HG02885 (cell line): Measurements from ENCODE around the gene CERKL.
A peak's percentile ranks its signal among the peaks of the same experiment; 100 is the strongest.

Source experiments
- ATAC-seq: cut with Tn5 transposase; IDR thresholded peaks from one replicate; pipeline ENCODE4 v1.9.1; 2021; ENCODE audit warnings: mild to moderate bottlenecking; ENCODE audit not compliant: unreplicated experiment, poor library complexity

The CERKL gene

GRCh38 chr2:181628590-181629585, 28.0 kb downstream of the CERKL start:
- ATAC-seq: no peak

- ATAC-seq: no peak
Measured at GRCh38 chr2:181627545-181627944, 29.4 kb downstream of the CERKL start.

- ATAC-seq: no peak
Measured at GRCh38 chr2:181626671-181627070, 30.2 kb downstream of the CERKL start.

- no peak for ATAC-seq
Measured at GRCh38 chr2:181623159-181623558, 33.7 kb downstream of the CERKL start.

- ATAC-seq: no peak
Measured at GRCh38 chr2:181621779-181622490, 35.0 kb downstream of the CERKL start.

- no peak for ATAC-seq
Measured at GRCh38 chr2:181619516-181619915, 37.4 kb downstream of the CERKL start.

GRCh38 chr2:181616715-181617114, 40.2 kb downstream of the CERKL start:
- ATAC-seq: no peak

- no peak for ATAC-seq
Measured at GRCh38 chr2:181614874-181615638, 41.8 kb downstream of the CERKL start.

- no peak for ATAC-seq
Measured at GRCh38 chr2:181613241-181613640, 43.7 kb downstream of the CERKL start.

- no peak for ATAC-seq
Measured at GRCh38 chr2:181607629-181608590, 49.0 kb downstream of the CERKL start.

GRCh38 chr2:181605889-181606837, 50.7 kb downstream of the CERKL start:
- no peak for ATAC-seq

GRCh38 chr2:181602017-181602416, 54.9 kb downstream of the CERKL start:
- ATAC-seq: no peak

- ATAC-seq: no peak
Measured at GRCh38 chr2:181596556-181596955, 60.3 kb downstream of the CERKL start.

GRCh38 chr2:181594322-181594721, 62.6 kb downstream of the CERKL start:
- no peak for ATAC-seq

GRCh38 chr2:181589779-181590178, 67.1 kb downstream of the CERKL start:
- ATAC-seq: no peak

GRCh38 chr2:181588546-181588945, 68.4 kb downstream of the CERKL start:
- no peak for ATAC-seq

GRCh38 chr2:181586569-181587081, 70.3 kb downstream of the CERKL start:
- peak; percentile 88 for ATAC-seq

- no peak for ATAC-seq
Measured at GRCh38 chr2:181585732-181586131, 71.2 kb downstream of the CERKL start.
